Measurements from ENCODE around the gene ZNF622. TPM values are rescaled to one million over a fixed set of nuclear protein-coding genes. Genes with fewer than 3 reads are reported as not detected.
A peak's percentile ranks its signal among the peaks of the same experiment; 100 is the strongest.

ZNF622 gene
- total RNA-seq, 2 experiments from 2014 or later = 52.5 to 54.1 TPM

DNA sequence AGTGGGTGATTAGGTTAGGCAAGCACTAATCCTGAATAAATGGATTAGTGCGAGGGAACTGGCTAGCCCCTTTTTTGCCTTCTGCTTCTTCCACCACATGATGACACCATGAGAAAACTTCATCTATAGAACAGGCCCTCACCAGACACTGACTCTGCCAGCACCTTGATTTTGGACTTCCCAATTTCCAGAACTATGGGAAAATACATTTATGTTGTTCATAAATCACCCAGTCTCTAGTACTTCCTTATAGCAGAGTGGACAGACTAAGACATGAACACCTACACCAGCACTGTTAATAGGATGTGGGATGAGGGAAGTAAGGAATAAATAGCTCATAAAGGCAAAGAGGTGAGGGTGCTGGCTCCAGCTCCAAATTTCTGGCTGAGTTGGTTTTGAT lies 1.4 kb downstream of the ZNF622 start:
- peaks cover 44% of the 10 kb centered on the region for H3K36me3 ChIP-seq (ENCODE audit: insufficient read depth, low read length)

GRCh38 chr5:16461782-16462181 lies 3.8 kb downstream of the ZNF622 start:
- no peaks in the 10 kb centered on the region for H3K27me3 Mint-ChIP-seq
- TF ChIP-seq, protein P1, sequence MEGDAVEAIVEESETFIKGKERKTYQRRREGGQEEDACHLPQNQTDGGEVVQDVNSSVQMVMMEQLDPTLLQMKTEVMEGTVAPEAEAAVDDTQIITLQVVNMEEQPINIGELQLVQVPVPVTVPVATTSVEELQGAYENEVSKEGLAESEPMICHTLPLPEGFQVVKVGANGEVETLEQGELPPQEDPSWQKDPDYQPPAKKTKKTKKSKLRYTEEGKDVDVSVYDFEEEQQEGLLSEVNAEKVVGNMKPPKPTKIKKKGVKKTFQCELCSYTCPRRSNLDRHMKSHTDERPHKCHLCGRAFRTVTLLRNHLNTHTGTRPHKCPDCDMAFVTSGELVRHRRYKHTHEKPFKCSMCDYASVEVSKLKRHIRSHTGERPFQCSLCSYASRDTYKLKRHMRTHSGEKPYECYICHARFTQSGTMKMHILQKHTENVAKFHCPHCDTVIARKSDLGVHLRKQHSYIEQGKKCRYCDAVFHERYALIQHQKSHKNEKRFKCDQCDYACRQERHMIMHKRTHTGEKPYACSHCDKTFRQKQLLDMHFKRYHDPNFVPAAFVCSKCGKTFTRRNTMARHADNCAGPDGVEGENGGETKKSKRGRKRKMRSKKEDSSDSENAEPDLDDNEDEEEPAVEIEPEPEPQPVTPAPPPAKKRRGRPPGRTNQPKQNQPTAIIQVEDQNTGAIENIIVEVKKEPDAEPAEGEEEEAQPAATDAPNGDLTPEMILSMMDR (IDR thresholded peaks at IDR 0.05) = no peak
- H3K27me3 ChIP-seq (ENCODE audit: control insufficient read depth in 1 of 2, insufficient read depth in 2 of 2, low read length in 2 of 2) = no peaks in the 10 kb centered on the region
- intact Hi-C loops (cut with DNase I, micrococcal nuclease) = loop anchor here in 1 of 2 experiments (10.0 kb wide), 1 partner anchor 1877 kb away; the partner anchor contains the start of gene OTULINL
- H3K36me3 ChIP-seq (ENCODE audit: insufficient read depth, low read length) = peaks cover 68% of the 10 kb centered on the region
- peaks cover 47% of the 10 kb centered on the region for H3K4me1 ChIP-seq (ENCODE audit: insufficient read depth, low read length)
- ChIA-PET POLR2A (no interaction called here), CTCF (no interaction called here)
- peaks cover 94% of the 10 kb centered on the region for H3K36me3 Mint-ChIP-seq (ENCODE audit: low read depth)
- H3K4me3 Mint-ChIP-seq = peak overlapping the region; percentile 44
- peaks cover 97% of the 10 kb centered on the region for H3K4me1 Mint-ChIP-seq (ENCODE audit: low read depth)
- H3K27ac Mint-ChIP-seq = peak overlapping the region; percentile 30
- H3K27ac ChIP-seq (ENCODE audit: low read depth in 1 of 2, low read length in 2 of 2) = no peak overlapping the region
- H3K4me3 ChIP-seq (ENCODE audit: low read length) = no peak overlapping the region
- ATAC-seq (ENCODE audit: poor library complexity) (no peak), DNase-seq (no peak)
- H3K9me3 Mint-ChIP-seq = no peaks in the 10 kb centered on the region
- H3K9me3 ChIP-seq (ENCODE audit: control insufficient read depth in 1 of 2, insufficient read depth in 1 of 2, low read length in 2 of 2) = no peaks in the 10 kb centered on the region

More for the DNA sequence above, 1.4 kb downstream of the ZNF622 start:
- Mint-ChIP-seq H3K9me3 (no peaks in the 10 kb centered on the region), H3K4me3 (peak overlapping the region; percentile 98), H3K4me1 (ENCODE audit: low read depth) (peaks cover 98% of the 10 kb centered on the region), H3K27ac (peak overlapping the region; percentile 95), H3K27me3 (no peaks in the 10 kb centered on the region), H3K36me3 (ENCODE audit: low read depth) (peaks cover 79% of the 10 kb centered on the region)
- CTCF ChIA-PET = interaction anchor here (1.3 to 1.8 kb wide), 2 partner anchors 8 to 9 kb away, joined by 4 to 9 read pairs; no protein-coding TSS in a partner anchor
- Histone ChIP-seq H3K27me3 (ENCODE audit: control insufficient read depth in 1 of 2, insufficient read depth in 2 of 2, low read length in 2 of 2) (no peaks in the 10 kb centered on the region), H3K4me1 (ENCODE audit: insufficient read depth, low read length) (peaks cover 56% of the 10 kb centered on the region), H3K9me3 (ENCODE audit: control insufficient read depth in 1 of 2, insufficient read depth in 1 of 2, low read length in 2 of 2) (no peaks in the 10 kb centered on the region), H3K27ac (ENCODE audit: low read depth in 1 of 2, low read length in 2 of 2) (no peak overlapping the region), H3K4me3 (ENCODE audit: low read length) (peak overlapping the region; percentile 82)
- DNase-seq (no peak), ATAC-seq (ENCODE audit: poor library complexity) (no peak)
- TF ChIP-seq, protein P1 (IDR thresholded peaks at IDR 0.05) = no peak
- intact Hi-C loops (cut with DNase I, micrococcal nuclease) = loop anchor here in 1 of 2 experiments (10.0 kb wide), 1 partner anchor 1879 kb away; the partner anchor contains the start of gene OTULINL
- POLR2A ChIA-PET = interaction anchor here (1.4 kb wide), 1 partner anchor 153 kb away, joined by 3 read pairs; no protein-coding TSS in a partner anchor

DNA sequence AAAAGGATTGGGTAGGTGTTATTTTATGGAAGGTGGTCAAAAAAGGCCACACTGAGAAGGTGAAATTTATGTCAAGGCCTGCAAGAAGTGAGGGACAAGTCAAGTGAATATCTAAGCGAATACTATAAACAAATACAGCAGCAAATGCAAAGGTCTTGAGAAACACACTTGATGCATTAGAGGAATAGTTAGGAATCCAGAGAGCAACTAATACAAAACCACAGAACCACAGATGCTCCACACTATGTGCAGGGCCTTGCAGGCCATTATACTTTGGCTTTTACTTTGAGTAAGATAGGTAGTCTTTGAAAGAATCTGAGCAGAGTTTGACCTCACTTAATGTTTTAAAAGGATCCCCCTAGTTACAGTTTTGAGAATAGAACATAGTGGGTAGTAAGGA lies 4.6 kb downstream of the ZNF622 start:
- no peaks in the 10 kb centered on the region for H3K9me3 ChIP-seq (ENCODE audit: control insufficient read depth in 1 of 2, insufficient read depth in 1 of 2, low read length in 2 of 2)
- intact Hi-C loops (cut with DNase I, micrococcal nuclease) = loop anchor here in 1 of 2 experiments (10.0 kb wide), 1 partner anchor 1876 kb away; the partner anchor contains the start of gene OTULINL
- TF ChIP-seq, protein P1 (IDR thresholded peaks at IDR 0.05) = no peak
- no peaks in the 10 kb centered on the region for H3K27me3 ChIP-seq (ENCODE audit: control insufficient read depth in 1 of 2, insufficient read depth in 2 of 2, low read length in 2 of 2)
- Mint-ChIP-seq H3K36me3 (ENCODE audit: low read depth) (peaks cover 97% of the 10 kb centered on the region), H3K27me3 (no peaks in the 10 kb centered on the region), H3K9me3 (no peaks in the 10 kb centered on the region), H3K27ac (peak overlapping the region; percentile 30), H3K4me1 (ENCODE audit: low read depth) (peaks cover 98% of the 10 kb centered on the region), H3K4me3 (peak overlapping the region; percentile 42)
- no peak overlapping the region for H3K27ac ChIP-seq (ENCODE audit: low read depth in 1 of 2, low read length in 2 of 2)
- no peak for ATAC-seq (ENCODE audit: poor library complexity)
- peaks cover 40% of the 10 kb centered on the region for H3K4me1 ChIP-seq (ENCODE audit: insufficient read depth, low read length)
- ChIA-PET POLR2A (no interaction called here), CTCF (interaction anchor here (1.8 kb wide), 1 partner anchor 14 kb away, joined by 4 read pairs; no protein-coding TSS in a partner anchor)
- no peak overlapping the region for H3K4me3 ChIP-seq (ENCODE audit: low read length)
- DNase-seq = no peak
- H3K36me3 ChIP-seq (ENCODE audit: insufficient read depth, low read length) = peaks cover 74% of the 10 kb centered on the region

Data from CD4-positive, alpha-beta T cell (primary cell).